Neural cell (in vitro differentiated cells): ENCODE results near the gene IL22. TPM values are rescaled to one million over a fixed set of nuclear protein-coding genes. Genes with fewer than 3 reads are reported as not detected.

Experiments used
- H2AFZ ChIP-seq: fragments of 200-600, 300-800 bp; sonication (generic), shearing (Covaris generic); 2 replicates; pipeline ENCODE4 v1.6.0; 2014; ENCODE audit warnings: low read depth, mild to moderate bottlenecking, antibody characterized with exemption, low read length, moderate library complexity
- H3F3A ChIP-seq: fragments of 200-600 bp; shearing (Covaris generic); 2 replicates; pipeline ENCODE4 v1.6.1; 2016; ENCODE audit warnings: mild to moderate bottlenecking, moderate library complexity, mixed read lengths, antibody characterized with exemption, low read length; ENCODE audit not compliant: insufficient read depth, poor library complexity, severe bottlenecking
- H3K27ac ChIP-seq: fragments of 200-600, 300-800 bp; sonication (generic), shearing (Covaris generic); 2 replicates; pipeline ENCODE4 v1.5.1; 2014; ENCODE audit warnings: mild to moderate bottlenecking, low read length, moderate library complexity
- H3K27me3 ChIP-seq: fragments of 300-800, 200-600 bp; sonication (generic), shearing (Covaris generic); 2 replicates; pipeline ENCODE4 v1.6.0; 2014; ENCODE audit warnings: mild to moderate bottlenecking, low read depth, low read length, moderate library complexity; ENCODE audit not compliant: insufficient read depth
- H3K36me3 ChIP-seq: fragments of 300-800, 200-600 bp; sonication (generic), shearing (Covaris generic); 2 replicates; pipeline ENCODE4 v1.5.1; 2014; ENCODE audit warnings: mild to moderate bottlenecking, antibody characterized with exemption, low read length, moderate library complexity; ENCODE audit not compliant: insufficient read depth
- H3K4me2 ChIP-seq: fragments of 300-800, 200-600 bp; sonication (generic), shearing (Covaris generic); 2 replicates; pipeline ENCODE4 v1.6.0; 2014; ENCODE audit warnings: mild to moderate bottlenecking, low read length
- H3K4me3 ChIP-seq: fragments of 300-800, 200-600 bp; sonication (generic), shearing (Covaris generic); 2 replicates; pipeline ENCODE4 v1.5.1; 2014; ENCODE audit warnings: mild to moderate bottlenecking, low read length, moderate library complexity
- H3K79me2 ChIP-seq: fragments of 200-600 bp; shearing (Covaris generic); replicated peaks from 2 replicates; pipeline ENCODE4 v1.6.0; 2014; ENCODE audit warnings: mild to moderate bottlenecking, low read length, moderate library complexity; ENCODE audit not compliant: insufficient read depth
- H3K9ac ChIP-seq: fragments of 300-800, 200-600 bp; sonication (generic), shearing (Covaris generic); 2 replicates; pipeline ENCODE4 v1.6.1; 2016; ENCODE audit warnings: mild to moderate bottlenecking, low read length, mixed read lengths
- H3K9me2 ChIP-seq: fragments of 200-600 bp; shearing (Covaris generic); 2 replicates; pipeline ENCODE4 v1.6.1; 2016; ENCODE audit warnings: mild to moderate bottlenecking, low read length, mixed read lengths; ENCODE audit not compliant: insufficient read depth
- H3K9me3 ChIP-seq: fragments of 200-600, 300-800 bp; sonication (generic), shearing (Covaris generic); 2 replicates; pipeline ENCODE4 v1.6.1; 2016; ENCODE audit warnings: mild to moderate bottlenecking, mixed run types, low read length, moderate library complexity, mixed read lengths
- H4K20me1 ChIP-seq: fragments of 200-600 bp; shearing (Covaris generic); 2 replicates; pipeline ENCODE4 v1.6.1; 2016; ENCODE audit warnings: mild to moderate bottlenecking, mixed run types; ENCODE audit not compliant: insufficient read depth
- EP300 ChIP-seq: fragments of 450-650 bp; conservative IDR thresholded peaks from 2 replicates; pipeline ENCODE4 v1.6.1; 2014; ENCODE audit warnings: antibody characterized with exemption, mild to moderate bottlenecking, moderate library complexity; ENCODE audit not compliant: poor library complexity, severe bottlenecking
- EZH2 ChIP-seq: fragments of 200-600, 300-800 bp; shearing (Covaris generic), sonication (generic); IDR thresholded peaks from 2 replicates; pipeline ENCODE4 v1.6.1; 2014; ENCODE audit warnings: antibody characterized with exemption, low read length, borderline replicate concordance, mild to moderate bottlenecking; ENCODE audit not compliant: insufficient read depth, poor library complexity, severe bottlenecking
- MXI1 ChIP-seq: fragments of 450-650 bp; conservative IDR thresholded peaks from 2 replicates; pipeline ENCODE4 v1.6.1; 2014; ENCODE audit warnings: antibody characterized with exemption, mild to moderate bottlenecking; ENCODE audit not compliant: poor library complexity, severe bottlenecking
- POLR2AphosphoS5 ChIP-seq: IDR thresholded peaks from 2 replicates; pipeline ENCODE4 v1.6.1; 2012
- RAD21 ChIP-seq: fragments of 450-650 bp; conservative IDR thresholded peaks from 2 replicates; pipeline ENCODE4 v1.6.1; 2014; ENCODE audit warnings: antibody characterized with exemption, mild to moderate bottlenecking, moderate library complexity
- SMC3 ChIP-seq: fragments of 450-650 bp; conservative IDR thresholded peaks from 2 replicates; pipeline ENCODE4 v1.6.1; 2014; ENCODE audit warnings: antibody characterized with exemption, mild to moderate bottlenecking, moderate library complexity; ENCODE audit not compliant: poor library complexity
- TAF1 ChIP-seq: IDR thresholded peaks from 2 replicates; pipeline ENCODE4 v1.6.1; 2012; ENCODE audit warnings: low read depth
- polyA plus RNA-seq: library from polyadenylated mRNA; depleted of rRNA; stranded (reverse); fragments of >200 nt; gene quantifications from 2 replicates; pipeline ENCODE4 v1.2.3, GENCODE V29; 2014
- TF ChIP-seq, protein P1 (sequence below): IDR thresholded peaks from 2 replicates; pipeline ENCODE4 v1.6.1; 2012; ENCODE audit warnings: borderline replicate concordance
- TF ChIP-seq, protein P2 (sequence below): fragments of 450-650 bp; IDR thresholded peaks from 2 replicates; pipeline ENCODE4 v1.5.1; 2014; ENCODE audit warnings: antibody characterized with exemption, mild to moderate bottlenecking, moderate library complexity; ENCODE audit not compliant: poor library complexity, severe bottlenecking

Gene IL22
- polyA plus RNA-seq, 1 donor from 2014 or later: not detected

DNA sequence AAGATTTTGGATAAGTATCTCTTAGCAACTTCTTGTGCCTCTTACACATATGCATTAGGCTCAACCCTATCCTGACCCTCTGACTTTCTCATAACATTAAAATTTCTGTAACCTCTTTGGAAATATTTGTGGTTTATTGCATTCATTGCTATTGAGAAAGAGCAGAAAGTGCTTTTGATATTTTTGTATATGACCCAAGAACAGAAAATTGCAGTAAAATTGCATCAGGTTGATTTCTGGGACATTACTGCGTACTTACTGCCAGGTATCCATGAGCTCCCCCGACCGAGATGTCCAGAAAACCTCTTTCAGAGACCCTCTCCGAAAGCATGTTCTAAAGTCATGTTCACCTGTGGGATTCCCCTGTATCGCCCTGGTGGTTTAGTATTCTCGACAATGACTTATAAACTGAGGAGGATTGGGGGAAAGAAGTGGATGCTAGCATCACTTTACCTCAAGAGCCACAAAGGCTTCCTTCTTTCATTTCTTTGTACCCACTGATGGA is 14.5 kb upstream of the IL22 start:
- H3K36me3 ChIP-seq: no peaks in the 10 kb centered on the region
- H3K79me2 ChIP-seq: no peaks in the 10 kb centered on the region
- H2AFZ ChIP-seq: no peak overlapping the region
- no peak overlapping the region for H3K4me3 ChIP-seq
- H3K4me2 ChIP-seq: no peak overlapping the region
- no peaks in the 10 kb centered on the region for H3K9me2 ChIP-seq
- no peak overlapping the region for H3K27ac ChIP-seq
- H3F3A ChIP-seq: no peaks in the 10 kb centered on the region
- H4K20me1 ChIP-seq: no peaks in the 10 kb centered on the region
- TF ChIP-seq, protein P1, sequence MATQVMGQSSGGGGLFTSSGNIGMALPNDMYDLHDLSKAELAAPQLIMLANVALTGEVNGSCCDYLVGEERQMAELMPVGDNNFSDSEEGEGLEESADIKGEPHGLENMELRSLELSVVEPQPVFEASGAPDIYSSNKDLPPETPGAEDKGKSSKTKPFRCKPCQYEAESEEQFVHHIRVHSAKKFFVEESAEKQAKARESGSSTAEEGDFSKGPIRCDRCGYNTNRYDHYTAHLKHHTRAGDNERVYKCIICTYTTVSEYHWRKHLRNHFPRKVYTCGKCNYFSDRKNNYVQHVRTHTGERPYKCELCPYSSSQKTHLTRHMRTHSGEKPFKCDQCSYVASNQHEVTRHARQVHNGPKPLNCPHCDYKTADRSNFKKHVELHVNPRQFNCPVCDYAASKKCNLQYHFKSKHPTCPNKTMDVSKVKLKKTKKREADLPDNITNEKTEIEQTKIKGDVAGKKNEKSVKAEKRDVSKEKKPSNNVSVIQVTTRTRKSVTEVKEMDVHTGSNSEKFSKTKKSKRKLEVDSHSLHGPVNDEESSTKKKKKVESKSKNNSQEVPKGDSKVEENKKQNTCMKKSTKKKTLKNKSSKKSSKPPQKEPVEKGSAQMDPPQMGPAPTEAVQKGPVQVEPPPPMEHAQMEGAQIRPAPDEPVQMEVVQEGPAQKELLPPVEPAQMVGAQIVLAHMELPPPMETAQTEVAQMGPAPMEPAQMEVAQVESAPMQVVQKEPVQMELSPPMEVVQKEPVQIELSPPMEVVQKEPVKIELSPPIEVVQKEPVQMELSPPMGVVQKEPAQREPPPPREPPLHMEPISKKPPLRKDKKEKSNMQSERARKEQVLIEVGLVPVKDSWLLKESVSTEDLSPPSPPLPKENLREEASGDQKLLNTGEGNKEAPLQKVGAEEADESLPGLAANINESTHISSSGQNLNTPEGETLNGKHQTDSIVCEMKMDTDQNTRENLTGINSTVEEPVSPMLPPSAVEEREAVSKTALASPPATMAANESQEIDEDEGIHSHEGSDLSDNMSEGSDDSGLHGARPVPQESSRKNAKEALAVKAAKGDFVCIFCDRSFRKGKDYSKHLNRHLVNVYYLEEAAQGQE: no peak
- TF ChIP-seq POLR2AphosphoS5 (no peak), SMC3 (no peak), MXI1 (no peak), TAF1 (no peak), EP300 (no peak), EZH2 (no peak), RAD21 (no peak)
- TF ChIP-seq, protein P2, sequence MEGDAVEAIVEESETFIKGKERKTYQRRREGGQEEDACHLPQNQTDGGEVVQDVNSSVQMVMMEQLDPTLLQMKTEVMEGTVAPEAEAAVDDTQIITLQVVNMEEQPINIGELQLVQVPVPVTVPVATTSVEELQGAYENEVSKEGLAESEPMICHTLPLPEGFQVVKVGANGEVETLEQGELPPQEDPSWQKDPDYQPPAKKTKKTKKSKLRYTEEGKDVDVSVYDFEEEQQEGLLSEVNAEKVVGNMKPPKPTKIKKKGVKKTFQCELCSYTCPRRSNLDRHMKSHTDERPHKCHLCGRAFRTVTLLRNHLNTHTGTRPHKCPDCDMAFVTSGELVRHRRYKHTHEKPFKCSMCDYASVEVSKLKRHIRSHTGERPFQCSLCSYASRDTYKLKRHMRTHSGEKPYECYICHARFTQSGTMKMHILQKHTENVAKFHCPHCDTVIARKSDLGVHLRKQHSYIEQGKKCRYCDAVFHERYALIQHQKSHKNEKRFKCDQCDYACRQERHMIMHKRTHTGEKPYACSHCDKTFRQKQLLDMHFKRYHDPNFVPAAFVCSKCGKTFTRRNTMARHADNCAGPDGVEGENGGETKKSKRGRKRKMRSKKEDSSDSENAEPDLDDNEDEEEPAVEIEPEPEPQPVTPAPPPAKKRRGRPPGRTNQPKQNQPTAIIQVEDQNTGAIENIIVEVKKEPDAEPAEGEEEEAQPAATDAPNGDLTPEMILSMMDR: no peak
- no peaks in the 10 kb centered on the region for H3K27me3 ChIP-seq
- no peaks in the 10 kb centered on the region for H3K9me3 ChIP-seq
- H3K9ac ChIP-seq: no peak overlapping the region

DNA sequence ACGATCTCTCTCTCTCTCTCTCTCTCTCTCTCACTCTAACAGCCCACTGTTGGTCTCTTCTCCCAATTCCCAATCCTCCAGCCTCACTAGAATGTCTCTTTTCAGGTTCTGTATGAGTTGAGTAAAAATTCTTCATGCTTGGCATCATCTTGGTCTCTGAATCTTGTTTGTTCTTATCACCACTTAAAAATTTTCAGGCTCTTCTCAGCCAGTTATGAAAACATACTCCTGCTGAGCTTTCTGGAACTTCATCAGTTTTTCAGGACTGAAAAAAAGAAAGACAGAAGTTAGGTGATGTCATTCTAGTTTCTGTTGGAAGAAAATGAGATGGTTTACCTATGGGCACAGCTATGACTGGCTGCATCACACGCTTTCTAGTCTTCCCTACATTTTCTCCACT is 11.5 kb upstream of the IL22 start:
- TF ChIP-seq SMC3 (no peak), EP300 (no peak), POLR2AphosphoS5 (no peak), RAD21 (no peak), EZH2 (no peak), TAF1 (no peak), MXI1 (no peak)
- TF ChIP-seq, protein P2: no peak
- TF ChIP-seq, protein P1: no peak
- Histone ChIP-seq H3K36me3 (no peaks in the 10 kb centered on the region), H2AFZ (no peak overlapping the region), H3K4me3 (no peak overlapping the region), H3K27ac (no peak overlapping the region), H4K20me1 (no peaks in the 10 kb centered on the region), H3K9me3 (no peaks in the 10 kb centered on the region), H3K79me2 (no peaks in the 10 kb centered on the region), H3K27me3 (no peaks in the 10 kb centered on the region), H3F3A (no peaks in the 10 kb centered on the region), H3K9me2 (no peaks in the 10 kb centered on the region), H3K9ac (no peak overlapping the region), H3K4me2 (no peak overlapping the region)
